GM18519 (cell line): ENCODE data around the gene ZBTB39.

Experiments used
- ATAC-seq: cut with Tn5 transposase; IDR thresholded peaks from one replicate; pipeline ENCODE4 v1.9.1; 2021; ENCODE audit warnings: mild to moderate bottlenecking, moderate library complexity; ENCODE audit not compliant: unreplicated experiment, low FRiP score

ZBTB39 gene

GRCh38 chr12:56951582-56952339 is 54.6 kb downstream of the ZBTB39 start:
- ATAC-seq = no peak

- no peak for ATAC-seq
Measured at GRCh38 chr12:56948881-56949280, 57.5 kb downstream of the ZBTB39 start.
